Activated T-helper 1 cell treated with anti-CD3 and anti-CD28 coated beads, Interleukin-2, amount 50 U/mL, for 16 hours (primary cell): ENCODE results near the gene WASL.
"Not testable (repeated sequence)": the region's sequence is repeated elsewhere in the genome, so short reads cannot be mapped to it uniquely, and the experiment has no call there.

Experiments used
- DNase-seq, 2 donors: peaks; one replicate each; pipeline ENCODE4 v3.0.0-alpha.2; 2020; ENCODE audit warnings: low read depth in 1 of 2, low spot score in 1 of 2

WASL gene

DNA sequence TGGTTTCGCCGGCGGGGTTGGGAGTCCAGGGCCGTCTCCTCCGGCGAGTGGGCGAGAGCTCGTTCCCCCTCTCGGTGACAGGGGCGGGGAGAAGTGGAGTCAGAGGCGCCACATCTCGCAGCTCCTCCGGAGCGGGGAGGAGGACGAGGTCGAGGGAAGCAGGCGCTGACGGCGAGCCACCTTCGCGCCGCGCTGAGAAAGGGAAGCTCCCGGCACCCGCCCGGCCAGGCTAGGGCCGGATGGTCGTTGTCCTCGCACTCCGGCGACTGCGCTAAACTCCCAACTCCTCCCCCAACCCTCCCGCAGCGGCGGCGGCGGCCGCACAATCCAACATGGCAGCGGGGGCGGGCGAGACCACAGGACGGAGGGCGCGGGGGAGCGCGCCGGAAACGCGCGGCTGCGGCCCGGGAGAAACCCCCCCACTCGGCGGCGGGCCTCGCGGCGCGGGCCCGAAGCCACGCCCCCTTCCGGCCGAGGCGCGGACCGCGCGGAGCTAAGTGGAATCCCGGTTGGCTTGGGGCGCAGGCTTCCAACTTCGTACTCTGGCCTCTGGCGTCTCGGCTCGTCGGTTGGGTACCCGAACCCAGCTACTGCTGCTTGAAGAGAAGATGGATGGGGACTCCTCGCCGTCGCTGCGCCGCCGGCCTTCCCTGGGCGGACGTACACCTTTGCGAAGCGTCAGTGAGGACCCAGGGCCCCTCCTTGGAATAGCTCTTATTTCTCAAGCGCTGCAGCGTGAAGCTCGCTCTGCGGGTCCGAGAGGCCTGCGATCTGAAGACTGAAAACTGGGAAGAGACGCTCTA, at the start of gene WASL:
Gene WASL (minus strand): TSS at position 270 of the 803 bp plus-strand sequence. CDS start 269 bp downstream, at position 1.
- DNase-seq: peak; percentile 75 to 82

DNA sequence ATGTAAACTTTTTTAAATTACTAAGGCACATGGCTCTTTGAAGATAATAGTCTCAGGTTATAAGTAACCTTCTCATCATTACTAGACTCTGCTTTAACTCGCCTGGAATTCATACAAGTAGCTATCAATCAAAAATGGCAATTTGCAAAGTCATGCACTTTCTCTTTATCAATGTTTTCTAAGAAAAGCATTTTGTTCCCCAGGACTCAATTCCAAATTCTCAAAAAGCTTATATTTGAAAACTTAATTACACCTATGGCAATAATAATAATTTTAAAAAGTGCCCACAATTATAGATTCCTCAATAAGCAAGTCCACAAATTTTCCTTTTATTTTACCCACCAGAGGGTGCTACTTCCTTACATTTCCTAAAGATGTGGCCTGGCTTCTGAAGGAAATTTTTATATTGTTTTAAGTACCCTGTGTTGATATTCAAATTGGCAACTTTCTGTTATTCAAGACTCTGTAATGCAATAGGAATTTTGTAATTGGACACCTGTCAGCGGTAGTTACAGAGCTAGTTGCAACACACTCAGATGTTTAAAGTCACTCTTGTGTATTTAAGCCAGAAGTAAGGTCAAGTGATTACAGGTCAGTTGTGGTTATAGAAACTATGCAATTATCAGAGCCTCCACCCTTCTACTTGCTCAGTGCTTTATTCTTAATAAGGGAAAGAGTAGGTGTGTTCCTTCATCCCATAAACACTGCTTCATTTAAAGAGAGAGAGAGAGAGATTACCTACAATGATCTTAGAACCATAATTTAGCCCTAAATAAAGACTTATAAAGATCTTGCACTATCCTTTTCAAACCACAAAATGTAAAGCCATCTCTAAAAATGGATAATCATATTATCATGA, 49.1 kb upstream of the WASL start:
- DNase-seq: no peak

DNA sequence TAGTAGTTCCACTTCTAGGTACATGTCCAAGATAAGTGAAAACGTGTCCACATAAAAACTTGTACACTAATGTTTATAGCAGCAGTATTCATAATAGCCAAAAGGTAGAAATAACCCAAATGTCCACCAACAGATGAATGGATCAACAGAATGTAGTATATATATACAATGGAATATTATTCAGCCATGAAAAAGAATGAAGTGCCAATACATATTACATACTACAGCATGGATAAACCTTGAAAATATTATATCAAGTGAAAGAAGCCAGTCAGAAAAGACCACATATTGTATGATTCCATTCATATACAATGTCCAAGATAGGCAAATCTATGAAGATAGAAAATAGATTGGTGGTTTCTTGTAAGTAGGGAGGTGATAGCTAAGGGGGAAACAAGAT, 47.8 kb upstream of the WASL start:
- no peak for DNase-seq

DNA sequence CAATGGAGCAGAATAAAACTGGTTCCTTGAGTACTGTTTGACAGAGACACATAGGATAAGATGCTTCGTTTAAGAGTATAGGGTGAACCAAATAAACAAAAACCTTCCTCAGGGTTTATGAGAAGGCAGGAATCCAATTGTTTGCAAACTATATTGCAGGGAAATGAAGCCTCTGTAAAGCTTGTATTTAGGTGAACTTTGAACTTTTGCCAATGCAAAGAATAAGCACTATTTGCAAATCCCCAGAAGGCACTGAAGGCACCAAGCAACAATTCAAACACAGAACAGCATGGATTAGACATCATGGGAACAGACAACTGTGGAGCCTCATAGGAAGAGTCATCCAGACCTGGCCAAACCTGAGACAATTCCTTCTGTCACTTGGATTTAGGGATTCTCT, 47.1 kb upstream of the WASL start:
- DNase-seq: no peak

DNA sequence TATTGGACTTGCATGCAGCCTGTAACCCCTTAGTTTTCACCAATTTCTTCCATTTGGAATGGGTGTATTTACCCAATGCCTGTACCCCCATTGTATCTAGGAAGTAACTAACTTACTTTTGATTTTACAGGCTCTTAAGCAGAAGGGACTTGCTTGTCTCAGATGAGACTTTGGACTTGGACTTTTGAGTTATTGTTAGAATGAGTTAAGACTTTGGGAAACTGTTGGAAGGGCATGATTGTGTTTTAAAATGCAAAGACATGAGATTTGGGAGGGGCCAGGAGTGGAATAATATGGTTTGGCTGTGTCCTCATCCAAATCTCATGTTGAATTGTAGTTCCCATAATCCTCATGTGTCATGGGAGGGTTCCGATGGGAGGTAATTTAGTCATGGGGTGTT, 46.3 kb upstream of the WASL start:
- DNase-seq: not testable (repeated sequence)

DNA sequence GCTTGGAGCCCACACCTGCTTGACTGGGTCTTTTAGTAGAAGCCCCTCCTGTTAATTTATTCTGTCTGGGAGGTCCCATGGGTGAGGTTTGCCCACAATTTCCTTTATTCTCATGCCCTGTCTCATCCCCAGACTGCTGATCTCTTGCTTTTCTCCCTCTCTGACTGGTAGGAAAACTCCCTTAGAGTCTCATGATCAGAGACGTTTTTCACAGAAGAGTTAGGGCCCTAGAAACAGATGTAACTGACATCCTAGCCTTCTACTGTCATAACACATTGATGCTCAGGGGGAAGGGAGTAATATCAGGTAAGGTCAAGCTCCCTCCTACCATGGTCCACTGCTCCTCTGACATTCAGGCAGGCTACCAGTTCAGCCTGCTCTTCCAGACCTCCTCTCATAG, 43.7 kb upstream of the WASL start:
- no peak for DNase-seq

DNA sequence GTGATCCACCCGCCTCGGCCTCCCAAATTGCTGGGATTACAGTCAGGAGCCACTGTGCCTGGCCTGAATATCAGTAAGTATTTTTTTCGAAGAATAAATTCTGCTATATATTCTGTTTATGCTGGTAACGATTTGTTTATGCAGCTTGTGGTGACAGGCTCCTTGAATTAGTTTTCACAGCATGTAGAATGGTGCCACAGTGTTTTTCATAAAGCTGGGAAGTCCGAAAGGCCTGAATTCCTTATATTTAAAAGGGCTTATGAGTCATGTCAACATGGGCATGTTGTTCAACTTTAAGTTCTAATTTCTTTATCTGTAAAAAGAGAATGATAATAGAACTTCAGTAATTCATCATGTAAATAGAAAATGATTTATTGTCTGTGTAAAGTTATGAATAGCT, 42.2 kb upstream of the WASL start:
- no peak for DNase-seq

DNA sequence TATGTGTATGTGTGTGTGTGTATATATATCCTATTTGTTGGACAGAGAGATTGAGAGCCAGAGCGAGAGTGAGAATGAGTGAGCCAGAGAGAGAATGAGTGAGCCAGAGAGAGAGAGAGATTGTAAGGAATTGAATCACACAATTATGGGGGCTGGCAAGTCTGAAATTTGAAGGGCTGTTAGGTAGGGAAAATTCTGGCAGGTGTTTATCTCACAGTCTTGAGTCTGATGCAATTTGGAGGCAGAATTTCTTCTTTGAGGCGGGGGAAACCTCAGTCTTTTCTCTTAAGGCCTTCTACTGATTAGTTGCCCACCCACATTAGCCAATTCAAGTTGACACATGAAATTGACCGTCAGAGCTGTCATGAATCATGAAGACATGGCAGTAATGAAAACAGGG, 41.0 kb upstream of the WASL start:
- DNase-seq: no peak

DNA sequence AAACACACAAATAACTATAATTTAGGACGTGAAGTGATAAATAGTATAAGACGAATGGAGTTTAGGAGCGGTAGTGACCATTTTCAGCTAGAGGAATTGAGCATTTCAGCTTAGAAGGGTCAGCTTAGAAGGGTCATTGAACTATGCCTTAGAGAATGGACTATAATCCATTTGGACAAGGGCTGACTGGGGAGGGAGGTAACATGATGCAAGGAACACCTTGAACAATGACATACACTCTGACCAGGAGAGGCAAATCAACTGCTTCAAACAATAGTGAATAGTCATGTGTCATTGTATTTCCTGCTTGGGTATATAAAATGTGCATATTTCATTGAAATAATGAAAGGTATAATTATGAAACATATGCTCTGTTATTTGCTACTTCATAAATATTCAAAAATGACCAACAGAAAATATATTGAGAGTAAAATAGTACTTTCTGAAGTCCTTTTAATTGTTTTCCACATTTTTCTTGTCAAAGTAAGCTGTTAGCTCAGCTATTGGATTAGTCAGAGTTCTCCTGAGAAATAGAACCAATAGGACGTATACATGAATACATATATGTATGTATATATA, 40.5 kb upstream of the WASL start:
- DNase-seq: no peak

DNA sequence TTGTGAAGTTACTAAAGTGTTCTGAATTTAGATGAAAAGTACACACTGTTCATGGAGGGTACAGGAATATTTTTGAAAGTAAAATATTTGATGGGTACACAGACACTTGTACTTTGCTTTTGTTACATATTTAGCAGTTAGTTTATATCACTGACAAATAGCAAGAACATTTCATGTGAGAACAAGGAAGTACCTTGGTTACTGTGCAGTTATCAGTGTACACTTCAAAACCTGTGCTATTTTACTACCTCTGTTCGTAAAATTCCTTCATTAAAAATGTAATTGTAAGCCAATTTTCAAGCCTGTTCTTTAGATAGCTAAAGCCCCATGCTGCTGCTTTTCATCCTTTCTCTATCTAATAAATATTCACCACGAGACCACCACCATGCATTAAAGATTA, 39.8 kb upstream of the WASL start:
- no peak for DNase-seq

DNA sequence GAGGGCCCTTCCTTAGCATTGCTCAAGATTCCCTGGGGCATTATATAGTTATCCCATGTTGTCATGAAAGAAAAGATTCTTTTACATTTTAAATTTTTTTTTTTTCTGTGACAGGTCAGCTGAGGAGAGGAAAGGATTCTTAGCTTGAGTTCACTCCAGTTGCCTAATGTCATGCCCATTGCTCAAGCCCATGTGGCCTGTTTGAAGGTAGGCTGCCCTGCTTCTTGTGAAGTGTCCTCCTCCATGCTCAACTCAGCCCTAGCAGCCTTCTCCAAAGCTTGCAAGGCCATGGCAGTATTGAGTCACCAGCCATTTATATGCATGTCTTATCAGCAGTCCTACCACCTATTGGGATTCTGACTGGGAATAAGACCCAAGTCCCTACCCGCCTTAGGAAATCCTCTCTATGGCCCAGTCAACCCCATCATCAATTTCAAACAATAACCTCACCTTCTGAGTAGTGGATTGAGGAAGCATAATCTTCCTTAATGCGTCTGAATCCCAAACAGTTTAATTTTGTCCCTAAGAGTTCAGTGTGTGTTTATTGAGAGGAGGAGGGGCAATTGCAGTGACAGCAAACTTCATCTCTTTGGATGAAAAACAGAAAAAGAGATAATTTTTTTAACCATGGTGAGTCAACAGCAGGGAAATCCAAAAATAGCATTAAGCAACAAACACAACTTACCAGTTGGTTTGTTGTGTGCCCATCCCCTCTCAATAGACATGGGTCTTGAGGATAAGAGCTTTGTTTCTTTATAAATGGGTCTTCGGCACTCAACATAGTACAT, 38.6 kb upstream of the WASL start:
- DNase-seq: no peak

DNA sequence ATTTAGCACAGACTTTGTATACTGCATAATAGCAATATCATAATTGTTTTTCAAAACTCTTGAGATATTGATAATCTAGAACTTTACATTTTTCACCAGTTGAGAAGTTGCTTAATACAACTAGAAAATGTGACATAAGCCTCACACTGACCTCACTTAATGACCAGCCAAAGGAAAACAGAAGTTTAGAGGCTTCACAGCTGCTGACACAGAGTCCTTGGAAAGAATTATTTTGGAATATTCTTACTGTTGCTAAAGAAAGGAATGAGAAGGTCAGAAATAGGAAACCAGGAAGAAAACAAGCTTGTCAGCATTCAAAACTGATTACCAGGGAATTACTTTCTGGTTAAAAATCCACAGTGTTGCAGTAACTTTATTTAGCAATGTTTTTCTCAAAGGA, 35.5 kb upstream of the WASL start:
- DNase-seq: no peak

DNA sequence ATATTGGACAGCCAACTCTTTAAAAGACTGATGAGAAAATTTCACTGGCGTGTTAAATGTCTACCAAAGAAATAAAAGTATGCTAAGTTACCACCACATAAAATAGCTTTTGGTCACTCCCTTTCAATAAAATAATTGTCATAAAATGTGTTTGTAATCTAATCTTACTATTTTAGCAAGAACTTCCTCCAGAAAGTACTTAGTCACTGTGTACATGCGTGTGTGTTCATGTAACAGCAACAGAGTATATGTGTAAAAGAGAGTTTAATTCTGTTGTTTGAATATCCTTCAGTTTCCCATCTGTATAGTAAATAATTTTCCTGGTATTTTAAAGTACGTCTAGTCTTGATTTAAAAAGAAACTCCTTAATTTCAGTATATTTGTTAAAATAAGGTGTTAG, 35.0 kb upstream of the WASL start:
- no peak for DNase-seq

DNA sequence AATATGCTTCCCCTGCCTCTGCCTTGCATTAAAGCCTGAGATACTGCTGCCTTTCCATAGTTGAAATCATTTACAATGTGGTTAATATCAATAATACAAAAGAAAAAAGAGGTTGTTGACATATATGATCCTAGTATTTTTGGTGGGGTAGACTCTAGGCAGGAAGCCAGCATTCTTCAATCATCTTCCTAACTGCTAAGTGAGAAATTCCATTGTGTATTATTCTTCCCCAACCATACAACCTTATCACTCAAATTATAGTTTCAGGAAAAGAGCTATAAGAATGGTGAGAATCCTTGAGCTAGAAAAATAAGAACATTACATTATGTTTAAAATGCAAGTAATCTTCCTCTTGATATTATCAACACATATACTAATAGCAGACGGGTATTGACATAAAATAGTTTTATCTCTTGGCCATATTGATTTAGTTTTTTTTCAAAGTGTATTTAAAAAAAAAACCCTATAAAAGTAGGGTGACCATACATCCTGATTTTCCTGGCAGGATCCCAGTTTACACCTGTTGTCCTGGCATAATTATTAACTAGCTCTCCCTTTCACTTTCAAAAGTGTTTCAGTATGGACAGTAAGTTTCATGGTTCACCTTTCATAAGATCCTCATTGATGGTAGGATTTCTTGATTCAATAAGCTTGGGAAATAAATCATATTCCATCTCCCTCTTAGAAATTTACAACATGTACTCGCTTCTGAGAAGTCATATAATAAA, 33.4 kb upstream of the WASL start:
- no peak for DNase-seq

DNA sequence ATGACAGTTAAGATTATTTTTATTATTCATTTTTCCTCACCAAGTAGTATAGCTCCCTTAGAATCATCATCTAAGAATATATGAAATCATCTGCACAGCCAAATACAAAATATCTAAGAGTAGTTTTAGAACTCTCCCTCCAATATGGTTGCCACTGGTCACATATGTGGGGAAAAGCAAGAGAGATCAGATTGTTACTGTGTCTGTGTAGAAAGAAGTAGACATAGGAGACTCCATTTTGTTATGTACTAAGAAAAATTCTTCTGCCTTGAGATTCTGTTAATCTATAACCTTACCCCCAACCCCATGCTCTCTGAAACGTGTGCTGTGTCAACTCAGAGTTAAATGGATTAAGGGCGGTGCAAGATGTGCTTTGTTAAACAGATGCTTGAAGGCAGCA, 31.7 kb upstream of the WASL start:
- DNase-seq: not testable (repeated sequence)

DNA sequence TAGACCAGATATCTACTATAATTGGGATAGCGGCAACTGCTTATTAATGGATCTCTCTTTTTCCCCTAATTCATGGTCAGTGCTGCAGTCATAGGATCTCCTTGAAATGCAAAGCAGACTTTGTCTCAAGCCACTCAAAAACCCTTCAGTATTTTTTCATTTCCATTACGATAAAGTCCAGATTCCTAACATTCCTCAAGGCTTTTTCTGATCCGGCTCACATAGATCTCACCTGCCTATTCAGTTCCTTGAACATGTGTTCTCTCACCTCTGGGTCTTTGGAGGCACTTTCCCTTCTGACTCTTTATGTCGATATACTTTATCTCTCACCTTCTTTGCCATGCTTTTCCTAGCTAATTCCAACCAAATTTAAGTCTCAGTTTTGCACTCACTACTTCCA, 25.7 kb upstream of the WASL start:
- DNase-seq: no peak

DNA sequence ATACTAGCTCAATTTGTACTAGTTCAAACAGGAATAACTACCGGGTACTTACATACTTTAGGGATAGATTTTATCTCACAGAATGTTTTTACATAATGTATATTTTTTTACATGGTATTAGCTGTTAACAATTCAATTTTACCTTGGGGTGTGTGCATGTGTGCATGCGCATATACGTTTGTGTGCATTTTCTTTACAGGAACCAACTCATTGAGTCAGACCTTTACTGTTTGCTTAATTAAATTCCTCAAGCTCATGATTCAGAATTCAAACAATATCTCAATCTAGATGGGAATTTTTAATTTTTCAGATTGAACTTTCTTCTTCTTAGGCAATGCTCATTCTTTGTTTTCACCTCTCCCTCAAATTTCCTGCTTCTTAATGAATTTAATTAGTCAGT, 24.7 kb upstream of the WASL start:
- DNase-seq: no peak

DNA sequence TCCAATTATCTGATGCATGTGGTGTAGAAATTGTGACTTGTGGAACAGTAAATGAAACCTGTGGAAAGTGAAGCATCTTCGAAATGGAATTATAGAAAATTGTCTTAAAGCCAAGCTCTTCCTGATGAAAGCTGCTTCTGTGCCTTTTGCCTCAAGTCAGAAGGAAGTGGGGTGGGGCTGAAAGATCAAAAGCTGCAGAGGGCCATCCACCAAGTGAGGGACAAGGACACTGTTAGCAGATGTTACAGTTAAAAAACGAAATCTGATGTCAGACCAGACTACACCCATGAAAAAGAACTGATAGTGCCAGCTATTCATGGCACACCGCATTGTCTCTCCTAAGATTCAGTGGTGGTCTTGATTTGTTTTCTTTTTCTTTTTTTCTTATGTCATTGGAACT, 23.8 kb upstream of the WASL start:
- no peak for DNase-seq

DNA sequence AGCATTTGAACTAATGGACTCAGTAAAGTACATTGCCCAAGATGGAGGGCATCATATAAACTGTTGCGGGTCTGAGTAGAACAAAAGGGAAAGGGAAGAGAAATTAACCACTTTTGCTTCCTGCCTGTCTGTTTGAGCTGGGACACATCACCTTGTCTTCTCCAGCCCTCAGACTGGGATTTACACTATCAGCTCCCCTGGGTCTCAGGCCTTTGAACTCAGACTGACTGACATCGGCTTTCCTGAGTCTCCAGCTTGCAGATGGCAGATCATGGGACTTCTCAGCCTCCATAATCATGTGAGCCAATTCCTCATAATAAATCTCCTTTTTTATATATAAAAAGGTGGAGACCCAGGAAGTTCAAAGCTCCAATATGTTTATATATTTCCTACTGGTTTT, 23.0 kb upstream of the WASL start:
- DNase-seq: no peak

DNA sequence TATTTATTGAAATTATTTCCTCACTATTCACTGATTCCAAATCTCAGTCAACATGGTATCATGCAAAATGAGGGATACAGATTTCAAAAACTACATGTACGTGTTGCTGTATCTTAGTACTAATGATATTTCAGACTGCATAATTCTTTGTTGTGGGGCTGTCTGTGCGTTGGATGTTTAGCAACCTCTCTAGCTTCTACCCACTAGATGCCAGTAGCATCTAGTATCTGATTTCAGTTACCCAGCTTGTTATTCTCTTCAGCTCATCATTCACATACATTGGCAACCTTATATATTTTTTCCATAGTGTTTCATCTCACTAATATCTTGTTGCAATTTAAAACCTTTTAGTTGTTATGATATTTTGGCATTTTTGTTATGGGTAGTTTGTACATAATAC, 22.5 kb upstream of the WASL start:
- no peak for DNase-seq

DNA sequence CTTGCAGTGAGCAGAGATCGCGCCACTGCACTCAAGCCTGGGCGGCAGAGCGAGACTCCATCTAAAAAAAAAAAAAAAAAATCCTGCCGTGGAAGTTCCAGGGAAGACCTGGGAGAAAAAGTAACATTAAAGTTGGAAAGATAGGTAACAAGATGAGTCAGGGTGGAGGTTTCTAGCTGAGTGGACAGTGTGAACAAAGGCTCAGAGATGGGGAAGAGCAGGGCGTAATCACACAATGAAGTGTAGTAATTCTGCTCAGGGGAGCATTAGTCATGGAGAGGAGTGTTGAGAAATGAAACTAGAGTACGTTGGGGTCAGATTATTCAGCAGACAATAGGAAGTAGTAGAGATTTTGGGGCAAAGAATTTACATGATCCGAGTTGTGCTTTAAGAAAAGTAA, 21.6 kb upstream of the WASL start:
- DNase-seq: no peak
